NCI-H1694 treated with DMSO at 0.1 percent for 48 hours (cell line): ENCODE measurements around the gene ENPP6.
A peak's percentile ranks its signal among the peaks of the same experiment; 100 is the strongest.

Experiments
- DNase-seq: peaks from one replicate; lab custom pipeline; 2025; lab: John Stamatoyannopoulos, UW

The ENPP6 gene

GRCh38 chr4:184217634-184218033 is at the start of gene ENPP6:
Gene ENPP6, minus strand, starts transcription at chr4:184217873. Its CDS starts 54 bp downstream, at chr4:184217819.
- DNase-seq: no peak

DNA sequence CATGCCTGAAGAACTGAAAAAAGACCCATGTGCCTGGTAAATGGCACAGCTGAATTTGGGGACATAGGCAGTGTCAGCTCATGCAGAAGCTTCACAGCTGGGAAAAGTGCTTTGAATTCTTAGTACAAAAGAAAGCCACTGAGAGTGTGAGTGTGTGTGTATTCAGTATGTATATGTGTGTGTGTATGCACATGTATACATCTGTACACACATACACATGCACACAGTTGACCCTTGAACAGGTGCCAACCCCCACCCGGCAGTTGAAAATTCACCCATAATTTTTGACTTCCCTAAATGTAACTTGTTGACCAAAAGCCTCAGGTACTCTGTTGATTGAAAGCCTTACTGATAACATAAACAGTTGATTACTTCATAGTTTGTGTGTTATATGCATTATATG is 49.5 kb upstream of the ENPP6 start:
- no peak for DNase-seq

DNA sequence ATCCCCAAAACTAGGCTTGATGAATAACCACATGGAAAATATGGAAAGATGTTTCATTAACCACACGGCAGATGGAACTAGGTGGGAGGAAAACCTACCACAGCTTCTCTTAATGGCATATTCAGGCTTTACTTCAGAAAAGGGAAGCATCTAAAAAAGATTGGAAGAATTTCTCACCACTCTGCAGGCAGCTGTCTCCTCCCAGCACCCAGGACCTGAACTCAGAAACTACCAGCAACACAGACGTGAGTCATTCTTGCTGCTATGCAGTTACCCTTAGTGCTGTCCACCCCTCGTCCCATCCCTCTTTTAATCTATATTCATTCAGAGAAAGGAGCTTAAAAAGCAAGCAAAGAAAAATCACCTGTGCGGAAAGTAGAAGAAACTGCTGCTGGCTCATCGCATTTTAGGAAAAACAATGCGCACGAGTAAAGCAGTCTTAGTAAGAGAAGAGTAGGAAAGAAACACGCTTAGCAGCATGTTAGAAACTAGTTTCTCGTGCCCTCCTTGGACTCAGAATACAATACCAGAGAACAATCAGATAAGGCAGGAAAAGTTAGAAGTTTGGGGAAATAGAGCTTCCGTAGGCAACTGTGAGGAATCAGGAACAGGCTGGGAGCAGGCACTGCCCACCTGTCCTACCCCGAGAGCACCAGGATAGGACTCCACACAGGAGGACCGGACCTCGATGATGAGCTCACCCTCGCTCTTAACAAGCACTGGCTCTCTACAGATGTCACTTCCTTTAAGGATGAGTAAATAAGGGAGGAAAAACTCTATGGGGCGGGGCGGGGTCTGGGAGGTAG is 48.1 kb upstream of the ENPP6 start:
- DNase-seq: no peak

DNA sequence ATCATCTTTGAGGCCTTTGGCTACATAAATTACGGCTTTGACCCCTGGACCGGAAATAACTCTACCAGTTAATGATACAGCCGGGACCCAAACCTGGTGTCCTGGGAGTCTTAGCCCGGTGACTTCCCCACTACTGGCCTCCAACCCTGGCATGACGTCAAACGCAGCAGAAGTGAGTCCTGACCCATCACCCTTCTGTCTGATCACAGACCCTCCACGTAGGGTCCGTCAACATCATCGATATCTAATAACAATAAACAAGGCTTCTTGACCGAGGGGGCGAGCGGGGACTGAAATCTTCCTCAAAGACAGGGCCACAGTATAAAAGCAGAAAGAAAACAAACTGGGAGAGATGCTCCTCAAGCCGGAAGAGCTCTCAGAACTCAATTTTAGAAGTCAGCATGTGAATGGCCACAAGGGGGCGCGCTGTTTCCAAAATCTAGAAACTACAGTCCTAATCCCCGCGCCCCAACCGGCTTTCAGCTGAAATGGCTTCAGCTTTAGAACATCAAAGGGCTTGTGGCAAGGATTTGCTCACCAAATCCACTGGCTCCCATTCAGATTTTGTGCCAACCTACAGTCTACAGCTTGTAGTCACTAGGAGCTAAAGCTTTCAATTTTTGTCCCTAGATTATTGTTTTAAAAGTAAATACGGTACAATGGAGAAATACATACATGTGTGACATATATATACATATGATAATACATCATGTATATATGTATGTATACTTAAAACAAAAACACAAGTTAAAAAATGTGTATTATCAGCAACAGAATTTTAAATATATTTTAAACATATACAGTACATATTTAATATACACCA is 46.4 kb upstream of the ENPP6 start:
- DNase-seq: peak; percentile 85

DNA sequence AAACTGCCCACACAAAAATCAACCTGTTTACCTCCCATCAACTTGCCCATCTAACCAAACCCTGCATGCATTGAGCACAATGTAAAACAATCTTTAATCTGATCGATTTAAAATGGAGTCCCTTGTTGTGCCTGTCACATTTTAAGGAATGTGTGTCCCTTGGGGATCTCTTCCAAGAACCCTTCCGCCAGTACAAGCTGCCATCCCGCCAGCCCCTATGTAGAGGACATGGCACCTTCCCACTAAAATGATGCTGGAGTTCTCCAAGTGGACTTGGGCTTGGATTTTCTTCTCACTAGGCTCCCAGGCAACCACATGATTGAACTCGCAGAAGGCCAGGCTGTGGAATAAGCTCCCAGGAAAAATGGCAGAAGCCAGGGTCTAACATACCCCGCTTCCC is 45.8 kb upstream of the ENPP6 start:
- no peak for DNase-seq

DNA sequence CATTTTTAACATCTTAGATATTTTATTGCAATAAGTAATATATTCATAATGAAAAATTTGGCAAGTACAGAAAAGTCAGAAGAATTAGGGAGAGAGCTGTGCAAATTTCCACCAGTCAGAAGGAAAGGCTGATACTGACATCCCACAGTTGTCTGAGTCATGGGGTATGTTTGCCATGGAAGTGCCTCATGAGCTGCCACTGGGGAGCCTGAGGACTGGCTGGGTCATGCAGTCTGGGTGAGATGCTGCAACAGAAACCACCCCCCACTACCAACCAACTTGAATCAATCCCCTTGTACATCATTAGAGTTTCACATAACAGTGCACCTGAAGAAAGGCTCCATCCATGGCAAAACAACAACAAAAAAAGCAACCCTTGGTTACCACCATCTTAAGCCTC is 45.2 kb upstream of the ENPP6 start:
- DNase-seq: no peak

DNA sequence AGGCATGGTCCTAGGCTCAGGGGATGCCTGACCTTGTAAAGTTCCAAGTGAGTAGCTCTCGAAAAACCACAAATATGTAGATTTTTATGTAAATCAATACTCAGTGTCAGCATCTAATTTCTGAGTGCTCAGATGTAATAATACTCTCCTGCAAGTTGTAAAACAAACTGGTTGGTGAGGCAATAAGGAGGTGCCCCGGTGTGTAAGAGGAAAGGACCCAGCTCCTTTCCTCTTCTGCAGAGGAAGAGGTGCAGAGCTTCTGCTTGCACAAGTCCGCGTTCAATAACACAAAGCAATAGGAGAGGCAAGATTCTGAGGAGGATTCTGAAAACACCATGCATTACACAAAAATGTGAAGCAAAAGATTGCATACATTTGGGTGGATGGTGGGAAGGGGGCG is 43.6 kb upstream of the ENPP6 start:
- no peak for DNase-seq

GRCh38 chr4:184259866-184260265 is 42.2 kb upstream of the ENPP6 start:
- DNase-seq: no peak

- no peak for DNase-seq
Measured at GRCh38 chr4:184259081-184259480, 41.4 kb upstream of the ENPP6 start.

GRCh38 chr4:184255871-184256642 is 38.4 kb upstream of the ENPP6 start:
- DNase-seq: no peak

DNA sequence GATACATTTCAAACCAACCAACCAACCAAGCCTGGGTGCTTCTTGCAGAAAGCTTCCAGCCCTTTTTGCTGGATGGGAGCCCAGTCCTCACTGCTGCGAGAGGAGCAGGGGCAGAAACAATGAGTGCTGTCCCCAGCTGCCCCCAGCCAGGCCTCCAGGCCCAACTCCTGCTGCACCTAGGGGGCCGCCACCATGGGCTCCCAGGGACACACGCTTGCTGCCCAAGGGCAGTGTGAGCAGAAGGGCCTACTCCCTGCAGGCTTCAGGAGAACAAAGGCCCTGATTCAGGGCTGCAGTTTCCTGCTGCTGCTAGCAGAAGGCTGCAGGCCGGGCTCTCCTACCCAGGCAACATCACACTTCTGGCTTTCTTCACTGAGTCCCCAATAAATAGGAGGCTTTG is 37.7 kb upstream of the ENPP6 start:
- no peak for DNase-seq

- DNase-seq: no peak
Measured at GRCh38 chr4:184253072-184253420, 35.4 kb upstream of the ENPP6 start.

DNA sequence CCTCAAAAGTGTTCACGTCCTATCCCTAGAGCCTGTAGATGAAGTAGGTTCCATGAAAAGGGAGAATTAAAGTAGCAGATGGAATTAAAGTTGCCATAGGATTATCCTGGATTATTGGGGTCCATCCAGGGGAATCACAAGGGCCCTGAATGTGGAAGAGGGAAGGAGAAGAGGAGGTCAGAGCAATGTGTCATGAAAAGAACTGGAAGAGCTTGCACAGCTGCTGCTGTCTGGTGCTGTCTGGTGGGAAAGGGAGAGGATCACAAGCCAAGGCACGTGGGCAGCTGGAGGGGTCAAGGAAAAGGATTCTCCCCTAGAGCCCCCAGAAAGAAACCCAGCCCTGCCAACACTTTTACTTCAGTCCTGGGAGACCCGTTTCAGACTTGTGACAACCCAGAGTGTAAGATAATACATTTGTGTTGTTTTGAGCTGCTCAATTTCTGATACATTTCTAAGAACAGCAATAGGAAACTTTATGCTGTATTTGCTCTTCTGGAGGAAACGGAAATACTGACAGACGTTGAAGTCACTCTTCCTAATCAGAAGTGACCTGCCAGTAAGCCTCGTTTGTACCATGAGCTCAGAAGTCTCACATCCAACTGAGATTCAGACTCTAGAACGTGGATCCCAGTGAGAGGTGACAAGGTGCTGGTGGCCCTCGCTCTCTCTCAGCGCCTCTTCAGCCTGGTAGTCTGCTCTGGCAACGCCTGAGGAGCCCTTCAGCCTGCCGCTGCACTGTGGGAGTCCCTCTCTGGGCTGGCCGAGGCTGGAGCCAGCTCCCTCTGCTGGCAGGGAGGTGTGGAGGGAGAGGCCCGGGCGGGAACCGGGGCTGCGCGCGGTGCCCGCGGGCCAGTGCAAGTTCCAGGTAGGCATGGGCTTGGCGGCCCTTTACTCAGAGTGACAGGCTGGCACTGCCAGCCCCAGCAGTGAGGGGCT is 34.7 kb upstream of the ENPP6 start:
- DNase-seq: no peak

GRCh38 chr4:184251670-184251980 is 34.0 kb upstream of the ENPP6 start:
- no peak for DNase-seq

DNA sequence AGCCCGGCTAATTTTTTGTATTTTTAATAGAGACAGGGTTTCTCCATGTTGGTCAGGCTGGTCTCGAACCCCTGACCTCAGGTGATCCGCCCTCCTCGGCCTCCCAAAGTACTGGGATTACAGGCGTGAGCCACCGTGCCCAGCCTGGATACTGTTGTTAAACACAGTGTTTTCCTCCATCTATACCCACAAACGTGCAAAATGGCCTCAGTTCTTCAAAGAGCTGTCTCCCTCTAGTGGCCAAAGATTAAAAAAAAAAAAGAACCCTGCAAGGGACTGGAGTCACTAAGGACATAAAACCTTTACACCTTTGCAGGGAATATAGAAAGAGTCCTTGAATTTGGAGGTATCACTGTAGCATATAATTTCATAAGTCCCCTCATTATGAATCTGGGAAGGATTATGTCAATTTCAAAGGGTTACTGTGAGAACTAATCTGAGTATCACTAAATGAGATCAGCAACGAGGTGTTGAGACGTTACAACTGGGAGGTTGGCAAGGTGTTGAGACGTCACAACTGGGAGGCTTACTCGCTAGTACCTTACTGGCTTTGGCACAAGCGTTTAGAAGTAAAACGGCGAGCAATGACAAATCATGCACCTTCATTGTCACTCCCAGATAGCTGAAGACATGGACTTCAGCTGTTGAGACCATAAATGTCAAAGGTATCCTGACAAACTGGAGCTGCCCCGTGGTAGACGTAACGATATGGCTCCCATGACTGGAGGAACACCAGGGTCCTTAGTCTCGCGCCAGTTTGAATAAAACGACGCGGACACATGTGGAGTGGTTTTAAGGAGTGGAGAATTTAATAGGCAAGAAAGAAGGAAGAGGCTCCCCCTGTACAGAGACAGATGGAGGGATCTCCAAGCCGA is 33.4 kb upstream of the ENPP6 start:
- DNase-seq: peak; percentile 28

GRCh38 chr4:184248216-184248615 is 30.5 kb upstream of the ENPP6 start:
- DNase-seq: no peak

GRCh38 chr4:184247421-184247820 is 29.7 kb upstream of the ENPP6 start:
- no peak for DNase-seq

DNA sequence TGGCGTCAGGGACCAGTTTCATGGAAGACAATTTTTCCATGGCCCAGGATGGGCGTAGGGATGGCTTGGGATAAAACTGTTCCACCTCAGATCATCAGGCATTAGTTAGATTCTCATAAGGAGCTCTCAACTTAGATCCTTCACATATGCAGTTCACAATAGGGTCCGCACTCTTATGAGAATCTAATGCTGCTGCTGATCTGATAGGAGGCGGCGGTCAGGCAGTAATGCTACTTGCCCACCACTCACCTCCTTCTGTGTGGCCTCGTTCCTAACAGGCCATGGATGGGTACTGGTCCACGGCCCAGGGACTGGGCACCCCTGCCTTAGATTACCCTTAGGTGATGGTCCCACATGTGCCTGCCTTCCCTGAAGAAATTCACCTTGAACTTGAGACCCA is 28.8 kb upstream of the ENPP6 start:
- no peak for DNase-seq

GRCh38 chr4:184238072-184238745 is 20.5 kb upstream of the ENPP6 start:
- DNase-seq: no peak

DNA sequence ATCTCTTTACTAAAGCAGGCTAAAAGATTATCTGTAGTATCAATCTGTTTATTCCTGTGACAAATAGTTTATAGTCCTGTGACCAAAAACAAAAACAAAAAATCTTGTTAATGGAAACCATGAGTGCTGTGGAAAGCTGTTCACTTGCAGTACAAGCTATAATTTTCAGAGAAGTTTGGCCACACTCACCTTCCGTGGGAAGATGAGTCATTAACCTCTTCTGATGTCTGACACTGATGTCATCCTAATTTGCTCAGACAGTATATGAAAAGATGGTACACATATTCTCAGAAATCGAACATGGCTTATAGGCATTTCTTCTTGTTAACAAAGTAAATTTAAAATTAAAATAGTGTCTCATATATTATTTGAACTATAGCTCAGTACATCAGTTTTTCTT is 19.9 kb upstream of the ENPP6 start:
- DNase-seq: no peak
